ENCODE measurements around the gene ADPRS.
A peak's percentile ranks its signal among the peaks of the same experiment; 100 is the strongest.

Gene ADPRS

DNA sequence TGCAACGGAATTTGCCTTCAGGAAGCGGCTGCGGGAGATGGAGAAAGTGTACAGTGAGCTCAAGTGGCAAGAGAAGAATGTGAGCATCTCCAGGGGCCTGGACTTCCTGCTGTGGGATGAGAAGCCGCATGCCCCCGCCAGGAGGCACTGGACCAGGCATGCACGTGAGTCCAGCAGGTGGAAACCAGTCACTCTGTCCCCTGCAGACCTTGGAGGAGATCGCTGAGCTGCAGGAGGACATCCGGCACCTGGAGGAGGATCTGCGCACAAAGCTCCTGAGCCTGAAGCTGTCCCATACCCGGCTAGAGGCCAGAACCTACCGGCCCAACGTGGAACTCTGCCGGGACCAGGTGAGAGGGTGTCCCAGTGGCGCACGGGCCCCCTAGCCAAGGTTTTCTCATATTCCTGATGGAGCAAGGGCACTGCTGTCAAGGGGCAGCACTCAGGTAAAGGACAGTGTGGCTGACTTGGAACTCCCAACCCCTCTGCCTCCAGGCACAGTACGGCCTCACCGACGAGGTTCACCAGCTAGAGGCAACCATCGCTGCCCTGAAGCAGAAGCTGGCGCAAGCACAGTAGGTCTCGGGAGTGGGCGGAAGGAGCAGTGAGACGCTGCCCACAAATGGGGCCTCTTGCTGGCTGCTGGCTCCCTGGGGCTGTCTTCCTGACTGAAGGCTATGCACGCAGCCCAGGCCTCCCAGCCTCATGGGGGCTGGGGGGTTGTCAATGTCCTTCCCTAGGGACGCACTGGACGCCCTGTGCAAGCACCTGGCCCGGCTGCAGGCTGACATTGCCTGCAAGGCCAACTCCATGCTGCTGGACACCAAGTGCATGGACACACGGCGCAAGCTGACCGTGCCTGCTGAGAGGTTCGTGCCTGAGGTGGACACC, 1.2 kb upstream of the ADPRS start:
- no peak for DNase-seq

GRCh38 chr1:36088265-36088576, 471 bp upstream of the ADPRS start:
- no peak for DNase-seq

- peak in 1 of 2 donors; percentile 7 for DNase-seq
Measured at GRCh38 chr1:36089393-36090121, 865 bp downstream of the ADPRS start.

DNA sequence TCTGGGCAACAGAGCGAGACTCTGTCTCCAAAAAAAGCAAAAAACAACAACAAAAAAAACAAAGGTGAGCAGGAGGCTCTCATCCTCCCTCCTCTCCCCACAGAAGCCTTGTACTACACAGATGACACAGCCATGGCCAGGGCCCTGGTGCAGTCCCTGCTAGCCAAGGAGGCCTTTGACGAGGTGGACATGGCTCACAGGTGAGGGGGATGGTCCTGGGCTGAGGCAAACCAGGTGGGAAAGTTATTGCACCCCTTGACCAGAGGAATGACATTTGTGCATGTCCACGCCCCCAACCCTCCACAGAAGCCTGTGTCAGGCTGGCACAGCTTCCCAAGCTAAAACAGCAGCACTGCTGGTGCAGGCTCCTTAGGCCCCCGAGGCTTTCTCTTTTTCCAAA, 2.4 kb downstream of the ADPRS start:
- DNase-seq: no peak

GRCh38 chr1:36091698-36092097, 3.0 kb downstream of the ADPRS start:
- DNase-seq: no peak

DNA sequence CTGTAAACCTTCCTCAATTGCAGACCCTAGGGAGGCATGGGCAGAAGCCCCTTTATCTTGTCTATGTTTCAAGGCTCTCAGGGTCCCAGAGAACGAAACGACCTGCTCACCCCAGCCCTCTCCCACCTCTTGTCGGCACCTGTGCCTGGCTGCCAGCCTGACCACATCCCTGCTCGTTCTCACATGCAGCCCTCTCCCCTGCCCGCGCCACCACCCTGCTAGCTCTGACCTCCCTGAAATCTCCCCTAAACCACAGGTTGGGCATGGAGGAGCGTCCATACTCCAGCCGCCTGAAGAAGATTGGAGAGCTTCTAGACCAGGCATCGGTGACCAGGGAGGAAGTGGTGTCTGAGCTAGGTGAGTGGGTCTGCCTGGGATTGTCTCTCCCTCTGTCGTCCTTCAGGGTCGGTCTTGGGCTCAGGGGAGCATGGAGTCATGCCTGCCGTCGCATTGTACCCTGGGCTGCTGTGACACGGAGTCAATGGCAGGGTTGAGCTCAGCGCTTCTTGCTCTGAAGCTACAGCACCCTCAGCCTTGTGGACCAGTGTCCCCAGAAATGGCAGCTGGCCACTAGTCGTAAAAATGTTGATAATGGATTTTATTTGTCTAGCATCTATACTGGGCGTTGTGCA, 3.6 kb downstream of the ADPRS start:
- no peak for DNase-seq

GRCh38 chr1:36092798-36093185, 4.1 kb downstream of the ADPRS start:
- DNase-seq: no peak

DNA sequence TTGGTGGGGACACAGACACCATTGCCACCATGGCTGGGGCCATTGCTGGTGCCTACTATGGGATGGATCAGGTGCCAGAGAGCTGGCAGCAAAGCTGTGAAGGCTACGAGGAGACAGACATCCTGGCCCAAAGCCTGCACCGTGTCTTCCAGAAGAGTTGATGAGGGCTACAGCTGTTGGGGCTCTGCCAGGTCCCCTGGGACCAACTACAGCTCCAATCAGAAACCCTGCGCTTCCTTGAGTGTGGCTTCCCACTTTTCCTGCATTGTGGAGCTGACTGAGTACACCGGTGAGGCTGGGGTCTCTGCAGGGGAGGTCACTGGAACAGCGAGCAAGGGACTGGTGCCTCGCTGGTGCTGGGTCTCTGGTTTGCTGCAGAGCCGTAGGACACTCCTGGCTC, 4.5 kb downstream of the ADPRS start:
- DNase-seq: no peak

DNA sequence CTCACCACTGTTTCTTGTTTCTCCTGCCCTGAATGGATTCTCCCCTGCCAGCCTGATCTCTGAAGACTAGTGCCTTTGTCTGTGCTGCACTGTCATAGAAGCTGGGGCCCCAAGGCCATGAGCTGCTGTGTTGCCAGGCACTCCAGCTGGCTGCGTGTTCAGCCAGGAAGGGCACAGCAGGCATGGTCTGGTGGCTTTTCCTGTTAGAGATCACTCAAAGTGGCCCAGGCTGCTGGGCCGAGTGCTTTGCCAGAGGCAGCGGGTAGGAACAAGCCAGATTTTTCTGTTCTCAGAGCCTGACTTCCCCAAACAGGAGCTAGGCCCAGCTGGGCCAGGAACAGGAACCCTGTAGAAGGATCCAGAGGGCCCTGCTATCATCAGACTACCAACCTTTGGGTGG, 5.2 kb downstream of the ADPRS start:
- DNase-seq: no peak

- no peak for DNase-seq
Measured at GRCh38 chr1:36094621-36095061, 5.9 kb downstream of the ADPRS start.

DNA sequence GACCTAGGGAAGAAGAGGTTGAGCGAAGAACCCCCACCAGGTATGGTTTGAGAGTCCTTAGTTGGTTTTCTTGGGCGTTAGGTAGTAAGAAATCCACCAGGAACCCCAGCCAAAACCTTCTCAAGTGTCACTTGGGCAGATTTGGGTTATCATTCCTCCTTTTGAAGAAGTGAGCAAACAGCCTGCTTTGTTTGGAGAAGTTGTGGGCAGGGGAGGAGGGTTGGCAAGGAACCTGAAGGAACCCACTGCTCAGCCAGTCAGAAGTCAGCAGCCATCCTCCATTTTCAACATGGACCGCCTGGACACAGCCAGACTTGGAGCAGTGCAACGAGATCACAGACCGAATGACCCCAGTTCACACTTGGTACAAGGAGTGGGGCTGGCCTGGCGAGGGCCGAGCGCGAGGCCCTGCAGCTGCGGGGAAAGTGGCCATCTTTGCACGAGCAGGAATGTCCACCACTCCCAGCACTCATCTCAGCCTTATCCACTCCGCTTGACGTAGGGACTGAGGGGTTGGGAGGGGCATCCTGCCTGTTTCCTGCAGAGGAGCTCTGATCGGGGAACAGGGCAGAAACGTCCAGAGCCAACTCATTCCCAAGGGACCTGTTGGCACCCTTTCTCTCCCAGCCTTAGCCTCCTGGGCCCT, 7.2 kb downstream of the ADPRS start:
- peak in 1 of 2 donors; percentile 41 for DNase-seq

DNA sequence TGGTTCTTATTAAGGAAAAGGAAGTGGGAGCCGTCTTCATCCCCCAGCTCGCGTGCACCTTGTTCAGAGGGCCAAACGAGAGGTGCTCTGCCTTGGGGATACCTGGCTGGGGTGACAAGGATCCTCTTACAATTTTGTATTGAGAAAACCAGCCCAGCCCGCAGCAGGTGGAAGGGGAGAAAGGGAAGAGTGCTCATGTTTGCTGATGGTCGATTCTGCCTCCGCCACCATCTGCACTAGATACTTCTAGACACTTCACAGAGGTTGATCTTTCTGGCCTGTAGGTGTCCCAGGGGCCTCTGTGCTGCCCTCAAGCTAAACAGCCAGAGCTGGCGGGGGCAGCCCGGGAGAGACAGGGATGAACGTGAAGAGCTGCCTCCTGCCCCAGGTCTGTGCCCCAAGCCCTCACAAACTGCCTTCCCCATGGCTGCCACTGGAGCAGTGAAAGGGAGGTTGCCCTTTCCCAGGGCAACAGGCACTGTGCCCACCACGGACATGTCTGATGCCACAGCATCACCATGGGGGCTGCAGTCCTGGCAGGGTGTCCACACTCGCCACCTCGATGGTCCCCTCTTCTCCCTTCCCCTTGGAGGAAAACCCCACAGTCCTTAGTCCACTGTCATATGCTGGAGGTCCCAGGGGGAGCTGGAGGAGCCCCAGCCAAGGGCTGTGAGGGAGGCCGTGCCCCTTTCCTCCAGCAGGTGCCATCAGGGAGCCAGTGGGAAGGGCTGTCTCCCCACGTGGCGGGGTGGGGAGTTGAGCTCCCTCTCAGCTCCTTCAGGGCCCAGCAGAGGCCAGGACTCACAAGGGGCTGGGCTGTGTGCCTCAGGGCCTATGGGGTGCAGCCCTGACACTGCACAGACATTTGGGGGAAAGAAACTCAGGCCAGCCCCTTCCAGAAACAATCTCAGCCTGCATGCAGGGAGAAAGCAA, 8.1 kb downstream of the ADPRS start:
- DNase-seq: no peak

GRCh38 chr1:36097693-36098585, 9.2 kb downstream of the ADPRS start:
- DNase-seq: no peak

- DNase-seq: no peak
Measured at GRCh38 chr1:36098650-36099365, 10.1 kb downstream of the ADPRS start.

DNA sequence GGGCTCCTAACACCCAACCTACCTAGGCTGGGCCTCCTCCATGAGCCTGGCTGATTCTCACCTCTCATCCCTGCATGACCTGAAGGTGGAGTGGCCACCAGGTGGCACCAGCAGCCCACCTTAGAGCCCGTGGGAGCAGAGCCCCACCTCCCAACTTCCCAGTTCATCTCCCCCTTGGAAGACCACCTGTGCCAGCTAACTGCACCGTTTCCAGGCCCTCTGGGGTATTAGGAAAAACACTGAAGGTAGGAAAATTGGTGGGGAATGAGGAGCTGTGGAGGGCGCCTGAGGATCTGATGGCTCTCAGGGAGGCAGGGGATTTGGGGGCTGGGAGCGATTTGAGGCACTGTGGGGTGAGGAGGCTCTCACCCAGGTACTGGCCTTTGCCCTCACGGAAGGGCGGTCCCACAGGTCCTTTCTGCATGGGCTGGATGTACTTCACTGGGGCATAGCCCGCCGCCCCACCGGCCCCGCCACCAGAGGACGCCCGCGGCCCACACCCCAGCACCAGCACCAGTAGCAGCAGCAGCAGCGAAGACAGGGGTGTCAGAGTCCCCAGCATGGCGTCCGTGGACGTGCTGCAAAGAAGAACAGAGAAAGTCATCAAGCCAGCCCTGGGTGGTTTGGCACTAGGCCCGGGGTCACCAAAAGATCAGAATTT, 11.1 kb downstream of the ADPRS start:
- peak; percentile 73 to 74 for DNase-seq

DNA sequence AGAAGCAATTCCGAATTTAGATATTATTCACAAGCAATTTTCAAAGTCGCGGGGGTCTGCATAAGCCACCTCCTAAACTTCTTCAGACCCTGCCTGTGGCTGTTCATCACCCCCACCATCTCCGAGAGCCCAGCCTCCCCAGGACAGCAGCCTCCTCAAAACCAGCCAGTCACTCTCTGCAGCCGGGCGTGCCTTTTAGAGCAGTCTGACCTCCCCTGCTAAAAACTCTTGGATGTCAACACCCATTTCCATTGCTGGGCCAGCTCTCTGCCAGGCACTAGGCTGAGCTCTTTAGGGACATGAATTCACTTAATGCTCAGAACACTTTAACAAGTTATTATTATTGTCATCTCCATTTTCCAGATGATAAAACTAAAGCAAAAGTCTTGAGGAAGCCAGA, 11.7 kb downstream of the ADPRS start:
- no peak for DNase-seq

GRCh38 chr1:36101546-36101945, 12.9 kb downstream of the ADPRS start:
- no peak for DNase-seq

GRCh38 chr1:36106269-36106668, 17.6 kb downstream of the ADPRS start:
- no peak for DNase-seq

- no peak for DNase-seq
Measured at GRCh38 chr1:36107394-36107793, 18.7 kb downstream of the ADPRS start.

- no peak for DNase-seq
Measured at GRCh38 chr1:36108314-36108713, 19.6 kb downstream of the ADPRS start.
